Skeletal muscle cell (primary cell): ENCODE results near the gene TMEM120B.
A peak's percentile ranks its signal among the peaks of the same experiment; 100 is the strongest.

Source experiments
- DNase-seq: peaks from one replicate; pipeline ENCODE4 v3.0.0-alpha.2; 2010; ENCODE audit warnings: low read depth
- H3K4me3 ChIP-seq: 2 replicates; pipeline ENCODE4 v1.5.1; 2011; ENCODE audit warnings: low read depth, mild to moderate bottlenecking, control low read depth, low read length, moderate library complexity

Gene TMEM120B

GRCh38 chr12:121769297-121769830 is 56.8 kb downstream of the TMEM120B start:
- no peak for DNase-seq
- no peak overlapping the region for H3K4me3 ChIP-seq

- DNase-seq: no peak
- H3K4me3 ChIP-seq: no peak overlapping the region
Observed at GRCh38 chr12:121769831-121770301, 57.3 kb downstream of the TMEM120B start.

GRCh38 chr12:121770388-121770787 is 57.8 kb downstream of the TMEM120B start:
- no peak for DNase-seq
- no peak overlapping the region for H3K4me3 ChIP-seq

- no peak overlapping the region for H3K4me3 ChIP-seq
- no peak for DNase-seq
Observed at GRCh38 chr12:121770813-121771625, 58.5 kb downstream of the TMEM120B start.

DNA sequence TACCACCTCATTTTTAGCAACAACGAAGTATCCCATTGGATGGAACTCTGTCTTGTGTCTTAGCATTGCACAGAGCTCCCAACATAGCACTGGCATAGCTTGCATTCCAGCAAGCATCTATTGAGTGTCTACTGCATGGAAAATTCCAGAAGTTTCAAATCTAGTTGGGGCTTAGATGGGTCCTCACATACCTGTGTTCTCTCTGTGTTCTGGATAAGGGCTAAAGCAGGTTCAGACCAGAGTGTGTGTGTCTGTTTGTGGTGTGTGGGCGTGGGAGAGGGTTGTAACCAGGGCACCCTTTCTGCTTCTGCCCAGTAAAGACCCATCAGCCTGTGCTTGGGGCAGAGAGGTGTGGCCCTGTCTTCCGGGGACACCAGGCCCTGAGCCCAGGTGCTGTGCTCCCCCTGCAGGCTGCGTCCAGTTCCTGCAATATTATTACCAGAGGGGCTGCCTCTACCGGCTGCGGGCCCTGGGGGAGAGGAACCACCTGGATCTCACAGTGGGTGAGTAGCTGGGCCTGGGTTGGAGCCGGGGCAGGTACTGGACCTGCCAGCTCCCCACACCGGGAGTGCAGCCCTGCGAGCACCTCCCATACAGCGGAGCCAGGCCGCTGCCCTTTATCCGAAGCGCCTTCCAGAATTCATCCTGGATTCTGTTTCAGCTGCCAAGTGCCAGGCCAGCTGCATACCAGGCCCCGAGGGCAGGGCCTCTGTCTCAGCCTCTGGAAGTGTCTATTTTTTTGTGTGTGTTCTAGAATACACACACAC is 60.6 kb downstream of the TMEM120B start:
- no peak overlapping the region for H3K4me3 ChIP-seq
- no peak for DNase-seq

- no peak overlapping the region for H3K4me3 ChIP-seq
- no peak for DNase-seq
Observed at GRCh38 chr12:121774968-121775474, 62.5 kb downstream of the TMEM120B start.

- DNase-seq: no peak
- no peak overlapping the region for H3K4me3 ChIP-seq
Observed at GRCh38 chr12:121775501-121775900, 62.9 kb downstream of the TMEM120B start.

DNA sequence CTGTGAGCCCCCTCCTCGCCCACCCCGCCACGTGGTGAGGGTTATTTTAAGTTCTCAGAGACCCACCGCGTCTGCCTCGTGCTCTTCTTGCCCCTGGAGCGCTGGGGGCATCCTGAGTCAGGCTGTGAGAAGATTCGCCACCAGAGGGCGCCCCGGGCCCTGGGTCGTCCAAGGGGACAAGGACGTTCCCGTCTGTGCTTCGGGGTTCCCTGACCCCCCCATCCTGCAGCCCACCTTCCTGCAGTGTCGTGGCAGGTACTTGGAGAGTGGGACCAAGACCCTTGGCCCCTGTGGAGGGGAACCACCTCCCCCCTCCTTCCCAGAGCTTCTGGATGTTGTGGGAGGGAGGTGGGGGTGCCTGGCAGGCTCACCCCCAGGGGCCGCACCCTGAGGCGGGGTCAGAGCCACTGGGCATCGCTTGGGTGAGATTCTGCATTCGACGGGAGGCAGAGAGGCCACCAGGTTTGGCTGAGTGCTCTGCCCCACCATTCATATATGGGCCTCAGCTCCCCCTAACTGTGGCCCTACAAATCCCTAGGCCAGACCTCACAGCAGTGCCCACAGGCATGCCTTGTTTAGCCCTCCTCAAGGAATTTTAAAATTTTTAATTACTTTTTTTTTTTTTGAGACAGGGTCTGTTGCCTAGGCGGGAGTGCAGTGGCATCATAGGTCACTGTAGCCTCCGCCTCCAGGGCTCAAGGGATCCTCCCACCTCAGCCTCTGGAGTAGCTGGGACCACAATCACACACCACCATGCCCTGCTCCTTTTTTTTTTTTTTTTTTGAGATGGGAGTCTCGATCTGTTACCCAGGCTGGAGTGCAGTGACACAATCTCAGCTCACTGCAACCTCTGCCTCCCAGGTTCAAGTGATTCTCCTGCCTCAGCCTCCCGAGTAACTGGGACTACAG is 63.9 kb downstream of the TMEM120B start:
- H3K4me3 ChIP-seq: no peak overlapping the region
- no peak for DNase-seq

- no peak overlapping the region for H3K4me3 ChIP-seq
- DNase-seq: no peak
Observed at GRCh38 chr12:121778567-121779421, 66.2 kb downstream of the TMEM120B start.

DNA sequence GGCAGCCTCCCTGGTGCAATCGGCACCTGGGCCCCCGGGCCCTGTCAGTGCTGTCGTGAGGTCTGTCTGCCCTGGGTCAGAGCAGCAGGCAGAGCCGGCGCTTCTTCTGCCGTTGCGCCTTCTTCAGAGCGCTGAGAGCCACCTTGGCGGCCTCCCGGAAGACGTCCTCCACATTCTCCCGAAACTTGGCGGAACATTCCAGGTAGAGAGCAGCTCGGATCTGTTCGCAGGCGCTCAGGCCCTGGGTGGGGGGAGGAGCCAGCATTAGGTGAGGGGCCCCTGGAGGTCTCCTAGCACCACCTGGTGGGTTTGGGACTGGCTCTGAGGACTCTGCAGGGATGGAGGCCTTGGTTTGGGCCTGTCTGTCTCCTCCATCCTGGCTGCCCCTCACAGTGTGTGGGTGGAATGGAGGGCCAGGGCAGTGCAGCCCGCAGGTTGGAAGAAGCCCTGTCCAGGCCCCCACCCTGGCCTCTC is 66.9 kb downstream of the TMEM120B start:
- no peak overlapping the region for H3K4me3 ChIP-seq
- DNase-seq: no peak

- no peak for DNase-seq
- H3K4me3 ChIP-seq: no peak overlapping the region
Observed at GRCh38 chr12:121780429-121780828, 67.9 kb downstream of the TMEM120B start.

GRCh38 chr12:121781484-121781997 is 69.0 kb downstream of the TMEM120B start:
- H3K4me3 ChIP-seq: no peak overlapping the region
- DNase-seq: no peak

DNA sequence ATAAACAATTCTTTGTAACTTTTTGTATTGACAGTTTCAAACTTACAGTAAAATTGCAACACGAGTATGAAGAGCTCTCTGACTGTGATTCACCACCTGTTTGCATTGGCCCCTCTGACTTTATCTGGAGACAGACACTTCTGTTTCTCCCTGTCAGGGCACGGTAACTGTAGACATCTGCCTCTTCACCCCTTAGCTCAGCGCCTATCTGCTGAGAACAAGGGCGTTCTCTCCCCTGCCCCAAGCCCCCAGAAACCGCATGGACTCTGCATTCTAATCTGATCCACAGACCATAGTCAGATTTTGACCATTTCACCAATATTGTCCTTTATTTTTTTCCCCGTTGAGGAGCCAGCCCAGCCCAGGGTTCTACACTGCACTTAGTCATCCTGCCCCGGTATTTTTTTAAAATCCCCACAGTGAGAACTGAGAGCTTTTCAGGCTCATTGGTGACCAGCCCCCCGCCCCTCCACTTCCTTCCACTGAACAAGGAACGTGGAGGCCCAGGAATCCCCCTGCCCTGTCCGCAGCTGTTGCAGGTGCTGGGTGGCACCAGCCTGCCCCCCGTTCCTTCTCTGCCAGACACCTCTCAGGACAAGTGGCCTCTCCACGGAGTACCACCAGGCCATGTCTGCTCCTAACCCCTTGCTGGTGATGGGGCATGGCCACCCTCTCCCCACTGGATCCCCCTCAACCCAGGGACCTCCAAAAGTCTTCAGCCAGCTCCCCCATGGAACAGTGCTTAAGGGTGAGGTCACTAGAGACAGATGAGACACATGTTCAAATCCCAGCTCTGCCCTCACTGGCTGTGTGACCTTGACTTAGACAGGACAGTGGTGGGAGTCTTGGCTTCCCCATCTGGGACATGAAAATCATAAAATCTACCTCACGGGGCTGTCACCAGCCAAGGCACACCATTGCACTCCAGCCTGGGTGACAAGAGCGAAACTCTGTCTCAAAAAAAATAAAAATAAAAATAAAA is 69.7 kb downstream of the TMEM120B start:
- no peak for DNase-seq
- no peak overlapping the region for H3K4me3 ChIP-seq

- no peak overlapping the region for H3K4me3 ChIP-seq
- DNase-seq: no peak
Observed at GRCh38 chr12:121783766-121784165, 71.2 kb downstream of the TMEM120B start.

GRCh38 chr12:121784460-121784859 is 71.9 kb downstream of the TMEM120B start:
- H3K4me3 ChIP-seq: no peak overlapping the region
- no peak for DNase-seq

GRCh38 chr12:121786440-121786825 is 73.9 kb downstream of the TMEM120B start:
- no peak overlapping the region for H3K4me3 ChIP-seq
- peak; percentile 67 for DNase-seq
